ENCODE results near the gene RELA. TPM values are rescaled to one million over a fixed set of nuclear protein-coding genes. Genes with fewer than 3 reads are reported as not detected.
A peak's percentile ranks its signal among the peaks of the same experiment; 100 is the strongest.

The RELA gene
- total and polyA plus RNA-seq, 2 of the 13 experiments (the other 11 are each of a cell fraction or from before 2014, with no cell fraction given): 21.4 to 40.5 TPM

- TF ChIP-seq CSRNP1 (CRISPR knock-in tag; IDR thresholded peaks at IDR 0.05) (0 out of 2 replicates have a peak, but pooled peaks have one; percentile 40), HMGXB4 (CRISPR knock-in tag; IDR thresholded peaks at IDR 0.05; ENCODE audit: borderline replicate concordance in 1 of 2, low read depth in 1 of 2) (no peak), GABPB1 (CRISPR knock-in tag; IDR thresholded peaks at IDR 0.05) (no peak), AGO2 (optimal IDR thresholded peaks at IDR 0.05; ENCODE audit: low read depth, low read length) (peak; percentile 88), MXI1 (IDR thresholded peaks at IDR 0.05; ENCODE audit: borderline replicate concordance, low read depth, low read length) (0 out of 3 replicates have a peak, but pooled peaks have one; percentile 4), NCOA1 (CRISPR knock-in tag; IDR thresholded peaks at IDR 0.05) (no peak), ZNF20 (CRISPR knock-in tag; IDR thresholded peaks at IDR 0.05) (no peak), ZNF788 (CRISPR knock-in tag; IDR thresholded peaks at IDR 0.05; ENCODE audit: borderline replicate concordance) (0 out of 2 replicates have a peak, but pooled peaks have one; percentile 39), CREB3 (CRISPR knock-in tag; IDR thresholded peaks at IDR 0.05) (no peak), ZGPAT (CRISPR knock-in tag; IDR thresholded peaks at IDR 0.05) (0 out of 2 replicates have a peak, but pooled peaks have one; percentile 5), SRSF1 (optimal IDR thresholded peaks at IDR 0.05; ENCODE audit: low read depth, low read length) (no peak), ZNF431 (CRISPR knock-in tag; IDR thresholded peaks at IDR 0.05; ENCODE audit: borderline replicate concordance, low read depth) (0 out of 2 replicates have a peak, but pooled peaks have one; percentile 58), IRX3 (CRISPR knock-in tag; IDR thresholded peaks at IDR 0.05; ENCODE audit: borderline replicate concordance, low read depth) (peak; percentile 81; the same call in 1 of the 2 replicates), ZBTB33 (CRISPR knock-in tag; IDR thresholded peaks at IDR 0.05) (peak; percentile 11; the same call in 1 of the 2 replicates), SP4 (CRISPR knock-in tag; IDR thresholded peaks at IDR 0.05) (peak; percentile 54; the same call in 1 of the 2 replicates), ZNF749 (CRISPR knock-in tag; IDR thresholded peaks at IDR 0.05; ENCODE audit: borderline replicate concordance) (0 out of 2 replicates have a peak, but pooled peaks have one; percentile 50), FOXP4 (CRISPR knock-in tag; IDR thresholded peaks at IDR 0.05) (0 out of 2 replicates have a peak, but pooled peaks have one; percentile 3)
These were observed 46.7 kb downstream of the RELA start (continued) for GRCh38 chr11:65615950-65616574.

All from HepG2 (cell line).